HG03135 (cell line): ENCODE measurements around the gene RHBDD2.
"Not testable (repeated sequence)": the region's sequence is repeated elsewhere in the genome, so short reads cannot be mapped to it uniquely, and the experiment has no call there.

ENCODE experiments used
- ATAC-seq: cut with Tn5 transposase; IDR thresholded peaks from one replicate; pipeline ENCODE4 v1.9.1; 2021; ENCODE audit warnings: mild to moderate bottlenecking, moderate library complexity; ENCODE audit not compliant: unreplicated experiment

RHBDD2 gene

GRCh38 chr7:75866114-75866488 lies 12.7 kb upstream of the RHBDD2 start:
- ATAC-seq, result no peak

GRCh38 chr7:75866489-75867389 lies 12.1 kb upstream of the RHBDD2 start:
- peak; percentile 59 for ATAC-seq

- no peak for ATAC-seq
Observed at GRCh38 chr7:75867390-75867717, 11.5 kb upstream of the RHBDD2 start.

GRCh38 chr7:75868153-75868552 lies 10.7 kb upstream of the RHBDD2 start:
- no peak for ATAC-seq

GRCh38 chr7:75869776-75870379 lies 9.0 kb upstream of the RHBDD2 start:
- no peak for ATAC-seq

- no peak for ATAC-seq
Observed at GRCh38 chr7:75870557-75871161, 8.2 kb upstream of the RHBDD2 start.

- no peak for ATAC-seq
Observed at GRCh38 chr7:75872073-75872782, 6.6 kb upstream of the RHBDD2 start.

- ATAC-seq, result not testable (repeated sequence)
Observed at GRCh38 chr7:75874180-75874579, 4.7 kb upstream of the RHBDD2 start.

- ATAC-seq, result no peak
Observed at GRCh38 chr7:75875113-75876080, 3.4 kb upstream of the RHBDD2 start.

GRCh38 chr7:75876126-75876881 lies 2.5 kb upstream of the RHBDD2 start:
- no peak for ATAC-seq

- peak; percentile 29 for ATAC-seq
Observed at GRCh38 chr7:75878312-75878768, 494 bp upstream of the RHBDD2 start.

GRCh38 chr7:75879771-75880184 lies 944 bp downstream of the RHBDD2 start:
- ATAC-seq, result no peak

- no peak for ATAC-seq
Observed at GRCh38 chr7:75880242-75880641, 1.4 kb downstream of the RHBDD2 start.

- ATAC-seq, result no peak
Observed at GRCh38 chr7:75881436-75882095, 2.7 kb downstream of the RHBDD2 start.

- not testable (repeated sequence) for ATAC-seq
Observed at GRCh38 chr7:75883265-75883824, 4.5 kb downstream of the RHBDD2 start.

GRCh38 chr7:75884476-75884875 lies 5.6 kb downstream of the RHBDD2 start:
- ATAC-seq, result no peak

GRCh38 chr7:75885036-75885435 lies 6.2 kb downstream of the RHBDD2 start:
- no peak for ATAC-seq

- ATAC-seq, result no peak
Observed at GRCh38 chr7:75887669-75888369, 9.0 kb downstream of the RHBDD2 start.
